ENCODE results near the gene KCNIP1. TPM values are rescaled to one million over a fixed set of nuclear protein-coding genes. Genes with fewer than 3 reads are reported as not detected.

Gene KCNIP1
- total RNA-seq, 1 experiment from 2014 or later = not detected

DNA sequence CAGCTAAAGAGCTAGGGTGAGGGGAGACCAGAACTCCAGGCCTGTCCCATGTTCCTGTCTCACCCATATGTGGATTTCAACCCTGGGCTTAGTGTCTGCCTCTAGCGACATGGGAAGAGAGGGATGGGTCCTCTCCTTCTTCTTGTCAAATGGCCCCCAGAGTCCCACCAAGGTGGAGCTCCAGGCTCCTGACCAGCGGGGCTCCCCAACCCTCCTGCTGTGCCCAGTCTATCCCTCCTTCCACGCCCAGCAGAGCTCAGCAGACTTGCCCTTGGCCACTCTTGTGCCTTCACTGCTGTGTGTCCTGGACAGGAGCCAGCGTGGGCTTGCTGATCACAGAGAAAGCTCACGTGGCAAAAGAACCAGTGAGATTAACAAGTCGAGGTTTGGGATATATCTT, 156.7 kb downstream of the KCNIP1 start:
- ATAC-seq (no peak), DNase-seq (ENCODE audit: low read depth, low spot score) (no peak)
- H2AFZ ChIP-seq (ENCODE audit: low read depth, low read length, poor library complexity, severe bottlenecking) = no peak overlapping the region
- no peak overlapping the region for H3K9ac ChIP-seq (ENCODE audit: low read length)
- H3K79me2 ChIP-seq (ENCODE audit: insufficient read depth, low read length) = no peaks in the 10 kb centered on the region
- H3K9me2 ChIP-seq (ENCODE audit: insufficient read depth) = no peaks in the 10 kb centered on the region
- no TSS peak for BruUV-seq (replicated peaks)
- TF ChIP-seq EZH2phosphoT487 (IDR thresholded peaks at IDR 0.05; ENCODE audit: borderline replicate concordance) (no peak), SIN3A (IDR thresholded peaks at IDR 0.05; ENCODE audit: low read depth) (no peak), SRF (IDR thresholded peaks at IDR 0.05; ENCODE audit: low read depth) (no peak), EGR1 (IDR thresholded peaks at IDR 0.05; ENCODE audit: low read depth) (no peak), CBX3 (IDR thresholded peaks at IDR 0.05; ENCODE audit: low read depth) (no peak), EZH2 (IDR thresholded peaks at IDR 0.05) (no peak), POLR2AphosphoS5 (IDR thresholded peaks at IDR 0.05; ENCODE audit: low read depth, low read length) (no peak), CEBPB (IDR thresholded peaks at IDR 0.05; ENCODE audit: low read depth) (no peak), FOSL1 (IDR thresholded peaks at IDR 0.05; ENCODE audit: low read depth) (no peak), ATF3 (IDR thresholded peaks at IDR 0.05) (no peak), SP1 (IDR thresholded peaks at IDR 0.05; ENCODE audit: low read depth) (no peak), TCF7L2 (IDR thresholded peaks at IDR 0.05; ENCODE audit: borderline replicate concordance, extremely low read depth, insufficient read depth, insufficient read length) (no peak), ZNF274 (IDR thresholded peaks at IDR 0.05; ENCODE audit: low read depth, low read length) (no peak), ZFX (IDR thresholded peaks at IDR 0.05) (no peak)
- TF ChIP-seq, protein P1, sequence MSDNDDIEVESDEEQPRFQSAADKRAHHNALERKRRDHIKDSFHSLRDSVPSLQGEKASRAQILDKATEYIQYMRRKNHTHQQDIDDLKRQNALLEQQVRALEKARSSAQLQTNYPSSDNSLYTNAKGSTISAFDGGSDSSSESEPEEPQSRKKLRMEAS (IDR thresholded peaks at IDR 0.05) = no peak
- TF ChIP-seq, protein P2, sequence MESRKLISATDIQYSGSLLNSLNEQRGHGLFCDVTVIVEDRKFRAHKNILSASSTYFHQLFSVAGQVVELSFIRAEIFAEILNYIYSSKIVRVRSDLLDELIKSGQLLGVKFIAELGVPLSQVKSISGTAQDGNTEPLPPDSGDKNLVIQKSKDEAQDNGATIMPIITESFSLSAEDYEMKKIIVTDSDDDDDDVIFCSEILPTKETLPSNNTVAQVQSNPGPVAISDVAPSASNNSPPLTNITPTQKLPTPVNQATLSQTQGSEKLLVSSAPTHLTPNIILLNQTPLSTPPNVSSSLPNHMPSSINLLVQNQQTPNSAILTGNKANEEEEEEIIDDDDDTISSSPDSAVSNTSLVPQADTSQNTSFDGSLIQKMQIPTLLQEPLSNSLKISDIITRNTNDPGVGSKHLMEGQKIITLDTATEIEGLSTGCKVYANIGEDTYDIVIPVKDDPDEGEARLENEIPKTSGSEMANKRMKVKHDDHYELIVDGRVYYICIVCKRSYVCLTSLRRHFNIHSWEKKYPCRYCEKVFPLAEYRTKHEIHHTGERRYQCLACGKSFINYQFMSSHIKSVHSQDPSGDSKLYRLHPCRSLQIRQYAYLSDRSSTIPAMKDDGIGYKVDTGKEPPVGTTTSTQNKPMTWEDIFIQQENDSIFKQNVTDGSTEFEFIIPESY (IDR thresholded peaks at IDR 0.05; ENCODE audit: extremely low read depth, insufficient replicate concordance, low read length) = no peak
- H3K4me2 ChIP-seq (ENCODE audit: low read length) = no peak overlapping the region
- H4K20me1 ChIP-seq (ENCODE audit: insufficient read depth) = no peaks in the 10 kb centered on the region
- H3K4me1 ChIP-seq (ENCODE audit: control insufficient read depth in 1 of 2, insufficient read depth in 2 of 2, low read length in 2 of 2) = no peaks in the 10 kb centered on the region
- no peaks in the 10 kb centered on the region for H3K36me3 ChIP-seq (ENCODE audit: control insufficient read depth in 1 of 2, insufficient read depth in 2 of 2, low read length in 2 of 2)
- ChIA-PET CTCF (no interaction called here), RAD21 (ENCODE audit: low non-redundant PET in 1 of 2, low total read pairs in 2 of 2, uncharacterized antibody in 2 of 2, unreplicated experiment in 2 of 2) (no interaction called here), POLR2A (no interaction called here)
- H3K9me3 ChIP-seq (ENCODE audit: control insufficient read depth in 1 of 2, insufficient read depth in 1 of 2, low read depth in 1 of 2, low read length in 2 of 2) = no peaks in the 10 kb centered on the region
- H3K27me3 ChIP-seq (ENCODE audit: insufficient read depth, low read length) = peaks cover 42% of the 10 kb centered on the region
- intact Hi-C loops (cut with micrococcal nuclease) = no loop called here
- H3K27ac ChIP-seq (ENCODE audit: low read depth, low read length) = no peak overlapping the region
- H3K4me3 ChIP-seq (replicated peaks in 1 of 2; ENCODE audit: low read depth in 1 of 2, low read length in 2 of 2) = no peak overlapping the region
